A549 (cell line): Measurements from ENCODE around the gene ALDH7A1.

Experiments used
- CHD2 ChIP-seq: fragments of 150-350 bp; IDR thresholded peaks from 2 replicates; pipeline ENCODE4 v1.6.1; 2014; ENCODE audit warnings: low read length; ENCODE audit not compliant: partially characterized antibody
- CTCF ChIP-seq: fragments of >200 bp; sonication (Bioruptor Twin); formaldehyde crosslinking; IDR thresholded peaks from 3 replicates; pipeline ENCODE4 v1.5.1; 2016
- MAX ChIP-seq: IDR thresholded peaks from 2 replicates; pipeline ENCODE4 v1.6.1; 2012
- MAZ ChIP-seq: fragments of 150-350 bp; IDR thresholded peaks from 2 replicates; pipeline ENCODE4 v1.6.1; 2014; ENCODE audit warnings: antibody characterized with exemption, low read depth, low read length, borderline replicate concordance
- NFE2L2 ChIP-seq: fragments of 150-350 bp; conservative IDR thresholded peaks from 2 replicates; pipeline ENCODE4 v1.6.1; 2014; ENCODE audit warnings: low read length
- POLR2A ChIP-seq: IDR thresholded peaks from 2 replicates; pipeline ENCODE4 v1.6.1; 2012; ENCODE audit warnings: mild to moderate bottlenecking, low read length
- SMC3 ChIP-seq: fragments of >200 bp; sonication (Bioruptor Twin); formaldehyde crosslinking; IDR thresholded peaks from 3 replicates; pipeline ENCODE4 v1.6.1; 2018; ENCODE audit warnings: inconsistent platforms

GRCh38 chr5:126631920-126632319 is 36.9 kb upstream of the ALDH7A1 start:
- TF ChIP-seq SMC3 (no peak), CTCF (no peak), POLR2A (no peak), MAX (no peak), CHD2 (no peak), NFE2L2 (no peak), MAZ (no peak)
